MM.1S (cell line): ENCODE results near the gene FAU.

ENCODE experiments used
- DNase-seq: peaks from one replicate; pipeline ENCODE4 v3.0.0-alpha.2; 2015
- H2AFZ ChIP-seq: fragments of 300-600 bp; sonication (generic); 2 replicates; pipeline ENCODE4 v1.6.0; 2016; ENCODE audit warnings: antibody characterized with exemption, low read length
- H3F3A ChIP-seq: fragments of 300-600 bp; sonication (generic); 2 replicates; pipeline ENCODE4 v1.6.1; 2016; ENCODE audit warnings: mild to moderate bottlenecking, antibody characterized with exemption, low read length, moderate library complexity, mixed read lengths; ENCODE audit not compliant: insufficient read depth
- H3K27ac ChIP-seq: fragments of 300-600 bp; sonication (generic); 2 replicates; pipeline ENCODE4 v1.5.1; 2016; ENCODE audit warnings: mild to moderate bottlenecking, low read length
- H3K27me3 ChIP-seq: fragments of 300-600 bp; sonication (generic); replicated peaks from 2 replicates; pipeline ENCODE4 v1.6.0; 2016; ENCODE audit warnings: low read length; ENCODE audit not compliant: insufficient read depth
- H3K36me3 ChIP-seq: fragments of 300-600 bp; sonication (generic); replicated peaks from 2 replicates; pipeline ENCODE4 v1.6.1; 2016; ENCODE audit warnings: mild to moderate bottlenecking, low read length, mixed read lengths; ENCODE audit not compliant: insufficient read depth
- H3K4me1 ChIP-seq: fragments of 300-600 bp; sonication (generic); 2 replicates; pipeline ENCODE4 v1.6.1; 2016; ENCODE audit warnings: low read length, mixed read lengths
- H3K4me2 ChIP-seq: fragments of 300-600 bp; sonication (generic); 2 replicates; pipeline ENCODE4 v1.6.0; 2016; ENCODE audit warnings: low read depth, low read length
- H3K4me3 ChIP-seq: fragments of 300-600 bp; sonication (generic); 2 replicates; pipeline ENCODE4 v1.5.1; 2016; ENCODE audit warnings: low read length, mixed read lengths
- H3K79me2 ChIP-seq: fragments of 300-600 bp; sonication (generic); 2 replicates; pipeline ENCODE4 v1.6.1; 2016; ENCODE audit warnings: mixed run types, low read length, mixed read lengths
- H3K9ac ChIP-seq: fragments of 300-600 bp; sonication (generic); 2 replicates; pipeline ENCODE4 v1.6.1; 2016; ENCODE audit warnings: low read length, mixed read lengths
- H3K9me2 ChIP-seq: fragments of 300-600 bp; sonication (generic); replicated peaks from 2 replicates; pipeline ENCODE4 v1.6.1; 2016; ENCODE audit warnings: mild to moderate bottlenecking, low read length, mixed read lengths; ENCODE audit not compliant: insufficient read depth
- H3K9me3 ChIP-seq: fragments of 300-600 bp; sonication (generic); replicated peaks from 2 replicates; pipeline ENCODE4 v1.6.1; 2016; ENCODE audit warnings: mild to moderate bottlenecking, low read length, mixed read lengths; ENCODE audit not compliant: insufficient read depth
- H4K20me1 ChIP-seq: fragments of 300-600 bp; sonication (generic); 2 replicates; pipeline ENCODE4 v1.6.1; 2016; ENCODE audit warnings: mild to moderate bottlenecking, low read length, moderate library complexity, mixed read lengths; ENCODE audit not compliant: insufficient read depth
- EZH2 ChIP-seq: fragments of 300-600 bp; sonication (generic); optimal IDR thresholded peaks from 2 replicates; pipeline ENCODE3; 2017; ENCODE audit warnings: low read depth, mild to moderate bottlenecking, antibody characterized with exemption, low read length, mixed read lengths
- EZH2phosphoT487 ChIP-seq: fragments of 300-600 bp; sonication (generic); IDR thresholded peaks from 2 replicates; pipeline ENCODE4 v1.6.1; 2018; ENCODE audit warnings: antibody characterized with exemption, low read length
- TF ChIP-seq, protein P1 (sequence below): fragments of 300-600 bp; sonication (generic); IDR thresholded peaks from 2 replicates; pipeline ENCODE4 v1.5.1; 2016; ENCODE audit warnings: antibody characterized with exemption, low read length, mixed read lengths

FAU gene

GRCh38 chr11:65148657-65149056, 26.7 kb upstream of the FAU start:
- Histone ChIP-seq H3F3A (no peaks in the 10 kb centered on the region), H3K9me2 (no peaks in the 10 kb centered on the region), H3K9ac (no peak overlapping the region), H3K36me3 (no peaks in the 10 kb centered on the region), H3K79me2 (no peaks in the 10 kb centered on the region), H3K4me3 (no peak overlapping the region), H4K20me1 (no peaks in the 10 kb centered on the region), H3K9me3 (no peaks in the 10 kb centered on the region), H2AFZ (no peak overlapping the region), H3K4me2 (no peak overlapping the region), H3K4me1 (no peaks in the 10 kb centered on the region), H3K27ac (no peak overlapping the region), H3K27me3 (no peaks in the 10 kb centered on the region)
- no peak for DNase-seq
- TF ChIP-seq EZH2phosphoT487: no peak
- TF ChIP-seq, protein P1, sequence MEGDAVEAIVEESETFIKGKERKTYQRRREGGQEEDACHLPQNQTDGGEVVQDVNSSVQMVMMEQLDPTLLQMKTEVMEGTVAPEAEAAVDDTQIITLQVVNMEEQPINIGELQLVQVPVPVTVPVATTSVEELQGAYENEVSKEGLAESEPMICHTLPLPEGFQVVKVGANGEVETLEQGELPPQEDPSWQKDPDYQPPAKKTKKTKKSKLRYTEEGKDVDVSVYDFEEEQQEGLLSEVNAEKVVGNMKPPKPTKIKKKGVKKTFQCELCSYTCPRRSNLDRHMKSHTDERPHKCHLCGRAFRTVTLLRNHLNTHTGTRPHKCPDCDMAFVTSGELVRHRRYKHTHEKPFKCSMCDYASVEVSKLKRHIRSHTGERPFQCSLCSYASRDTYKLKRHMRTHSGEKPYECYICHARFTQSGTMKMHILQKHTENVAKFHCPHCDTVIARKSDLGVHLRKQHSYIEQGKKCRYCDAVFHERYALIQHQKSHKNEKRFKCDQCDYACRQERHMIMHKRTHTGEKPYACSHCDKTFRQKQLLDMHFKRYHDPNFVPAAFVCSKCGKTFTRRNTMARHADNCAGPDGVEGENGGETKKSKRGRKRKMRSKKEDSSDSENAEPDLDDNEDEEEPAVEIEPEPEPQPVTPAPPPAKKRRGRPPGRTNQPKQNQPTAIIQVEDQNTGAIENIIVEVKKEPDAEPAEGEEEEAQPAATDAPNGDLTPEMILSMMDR: no peak
- no peak for TF ChIP-seq EZH2

DNA sequence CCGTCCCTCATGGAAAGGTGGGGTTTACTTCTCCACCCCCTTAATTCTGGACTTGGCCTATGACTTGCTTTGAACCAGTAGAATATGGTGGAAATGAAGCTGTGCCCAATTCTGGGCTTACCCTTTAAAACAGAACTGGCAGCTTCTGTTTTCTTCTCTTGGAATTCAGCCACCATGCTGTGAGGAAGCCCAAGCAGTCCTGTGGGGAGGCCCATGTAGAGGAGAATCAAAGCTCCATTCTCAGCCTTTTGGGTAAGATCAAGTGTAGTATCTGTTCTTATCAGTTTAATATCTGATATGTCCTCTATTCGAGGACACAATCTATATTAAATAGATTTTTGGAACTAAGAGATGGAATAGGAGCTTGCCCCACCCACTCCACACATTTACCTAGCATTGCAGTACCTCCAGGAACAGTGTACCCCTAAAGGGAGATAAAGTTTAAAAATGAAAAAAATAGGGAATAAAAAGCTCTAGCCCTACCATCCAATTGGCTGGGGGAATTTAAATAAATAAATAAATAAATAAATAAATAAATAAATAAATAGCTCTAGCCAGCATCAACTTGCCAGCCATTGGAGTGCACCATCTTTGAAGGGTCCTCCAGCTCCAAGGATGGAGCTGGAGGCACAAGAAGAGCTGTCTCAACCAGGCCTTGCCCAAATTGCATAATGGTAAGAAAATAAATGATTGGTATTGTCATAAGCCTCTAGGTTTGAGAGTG, 25.6 kb upstream of the FAU start:
- TF ChIP-seq EZH2 (no peak), EZH2phosphoT487 (no peak)
- TF ChIP-seq, protein P1: no peak
- Histone ChIP-seq H3K4me1 (no peaks in the 10 kb centered on the region), H4K20me1 (no peaks in the 10 kb centered on the region), H3K27ac (no peak overlapping the region), H3K4me2 (no peak overlapping the region), H3K9ac (no peak overlapping the region), H3K9me2 (no peaks in the 10 kb centered on the region), H3F3A (no peaks in the 10 kb centered on the region), H3K9me3 (no peaks in the 10 kb centered on the region), H3K36me3 (no peaks in the 10 kb centered on the region), H3K79me2 (no peaks in the 10 kb centered on the region), H3K27me3 (no peaks in the 10 kb centered on the region), H2AFZ (no peak overlapping the region), H3K4me3 (no peak overlapping the region)
- DNase-seq: no peak

DNA sequence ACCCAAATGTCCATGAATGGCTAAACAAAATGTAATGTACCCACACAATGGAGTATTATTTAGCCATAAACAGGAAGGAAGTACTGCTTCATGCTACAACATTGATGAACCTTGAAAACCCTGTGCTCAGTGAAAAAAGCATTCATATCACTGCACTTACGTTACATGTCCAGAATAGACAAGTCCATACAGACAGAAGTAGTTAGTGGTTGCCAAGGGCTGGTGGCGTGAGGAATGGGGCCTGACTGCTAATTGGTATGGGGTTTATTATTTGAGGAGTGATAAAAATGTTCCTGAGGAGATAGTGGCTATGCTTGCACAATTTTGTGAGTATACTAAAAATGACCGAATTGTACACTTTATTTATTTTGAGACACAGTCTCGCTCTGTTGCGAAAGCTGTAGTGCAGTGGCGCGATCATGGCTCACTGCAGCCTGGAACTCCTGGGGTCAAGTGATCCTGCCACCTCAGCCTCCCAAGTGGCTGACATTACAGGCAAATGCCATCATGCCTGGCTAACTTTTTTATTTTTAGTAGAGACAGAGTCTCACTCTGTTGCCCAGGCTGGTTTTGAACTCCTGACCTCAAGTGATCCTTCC, 20.1 kb upstream of the FAU start:
- DNase-seq: no peak
- TF ChIP-seq EZH2phosphoT487 (no peak), EZH2 (no peak)
- TF ChIP-seq, protein P1: no peak
- H3K27me3 ChIP-seq: no peaks in the 10 kb centered on the region
- H3K4me2 ChIP-seq: no peak overlapping the region
- H3K79me2 ChIP-seq: no peaks in the 10 kb centered on the region
- no peaks in the 10 kb centered on the region for H3K9me3 ChIP-seq
- no peak overlapping the region for H3K9ac ChIP-seq
- no peaks in the 10 kb centered on the region for H3F3A ChIP-seq
- no peaks in the 10 kb centered on the region for H3K36me3 ChIP-seq
- H3K27ac ChIP-seq: no peak overlapping the region
- H4K20me1 ChIP-seq: no peaks in the 10 kb centered on the region
- H3K4me1 ChIP-seq: no peaks in the 10 kb centered on the region
- H3K4me3 ChIP-seq: no peak overlapping the region
- no peaks in the 10 kb centered on the region for H3K9me2 ChIP-seq
- no peak overlapping the region for H2AFZ ChIP-seq
